ENCODE results near the gene GJB1. TPM values are rescaled to one million over a fixed set of nuclear protein-coding genes. Genes with fewer than 3 reads are reported as not detected.

Gene GJB1
- total and polyA plus RNA-seq, 2 donors (not counting 1 experiment from before 2014, with no cell fraction given) = not detected

DNA sequence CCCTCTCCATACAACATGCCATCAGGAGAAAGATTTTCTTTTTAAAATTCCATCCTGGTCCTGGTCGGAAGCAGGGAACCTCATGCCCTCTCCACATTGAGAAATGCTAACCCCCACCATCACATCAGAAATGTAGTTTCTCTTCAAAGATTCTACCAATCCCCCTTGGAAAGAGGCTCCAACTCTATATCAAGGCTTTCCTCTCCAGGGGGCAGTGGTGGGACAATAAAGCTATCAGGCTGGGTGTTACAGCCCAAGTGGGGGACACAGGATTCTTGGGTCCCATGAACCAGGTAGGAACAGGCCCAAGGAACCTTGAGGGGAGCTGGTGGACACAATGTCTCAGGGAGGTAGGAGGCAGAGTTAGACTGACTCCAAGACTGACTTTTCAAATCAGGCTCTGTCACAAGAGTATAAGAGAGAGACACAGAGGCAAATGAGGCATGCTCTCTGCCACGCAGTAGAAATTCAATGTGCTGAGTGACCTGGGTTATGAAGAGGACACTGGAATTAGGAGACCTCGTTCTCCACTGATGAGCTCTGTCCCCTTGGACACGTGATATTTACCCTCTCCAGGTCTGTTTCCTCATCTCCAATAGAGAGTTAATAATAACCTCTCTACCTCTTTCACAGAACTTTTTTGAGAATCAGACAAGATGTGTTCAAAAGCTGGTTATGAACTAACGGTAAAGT lies 4.5 kb downstream of the GJB1 start:
- H3K4me1 ChIP-seq (ENCODE audit: control insufficient read depth in 2 of 2, insufficient read depth in 2 of 2, low read length in 2 of 2) = no peaks in the 10 kb centered on the region
- ATAC-seq (ENCODE audit: low read depth) (no peak), DNase-seq (no peak)
- H3K9ac ChIP-seq (ENCODE audit: low read length) = no peak overlapping the region
- H3K4me3 ChIP-seq (ENCODE audit: control extremely low read depth in 1 of 5, extremely low read depth in 1 of 5, insufficient read depth in 1 of 5, low read depth in 2 of 5, low read length in 4 of 5) = no peak overlapping the region
- intact Hi-C loops (cut with micrococcal nuclease) = no loop called here
- H3K4me2 ChIP-seq (replicated peaks; ENCODE audit: low read depth, low read length, poor library complexity, severe bottlenecking) = no peak overlapping the region
- WGBS (ENCODE audit: insufficient coverage) = 90% methylated on average over 1 of the region's 5 CpGs
- no peaks in the 10 kb centered on the region for H3K4me1 Mint-ChIP-seq
- H4K20me1 ChIP-seq (ENCODE audit: control insufficient read depth, insufficient read depth, low read length, poor library complexity, severe bottlenecking) = no peaks in the 10 kb centered on the region
- H3K27ac ChIP-seq (ENCODE audit: low read length in 2 of 2) = no peak overlapping the region
- H2AFZ ChIP-seq (ENCODE audit: insufficient read depth, low read depth, low read length, poor library complexity, severe bottlenecking) = no peak overlapping the region
- no peaks in the 10 kb centered on the region for H3K27me3 ChIP-seq (replicated peaks in 1 of 4; ENCODE audit: control extremely low read depth in 1 of 4, control insufficient read depth in 3 of 4, insufficient read depth in 4 of 4, low read length in 3 of 4)
- no peaks in the 10 kb centered on the region for H3K27me3 Mint-ChIP-seq
- ChIA-PET CTCF (no interaction called here), POLR2A (no interaction called here)
- TF ChIP-seq, protein P1, sequence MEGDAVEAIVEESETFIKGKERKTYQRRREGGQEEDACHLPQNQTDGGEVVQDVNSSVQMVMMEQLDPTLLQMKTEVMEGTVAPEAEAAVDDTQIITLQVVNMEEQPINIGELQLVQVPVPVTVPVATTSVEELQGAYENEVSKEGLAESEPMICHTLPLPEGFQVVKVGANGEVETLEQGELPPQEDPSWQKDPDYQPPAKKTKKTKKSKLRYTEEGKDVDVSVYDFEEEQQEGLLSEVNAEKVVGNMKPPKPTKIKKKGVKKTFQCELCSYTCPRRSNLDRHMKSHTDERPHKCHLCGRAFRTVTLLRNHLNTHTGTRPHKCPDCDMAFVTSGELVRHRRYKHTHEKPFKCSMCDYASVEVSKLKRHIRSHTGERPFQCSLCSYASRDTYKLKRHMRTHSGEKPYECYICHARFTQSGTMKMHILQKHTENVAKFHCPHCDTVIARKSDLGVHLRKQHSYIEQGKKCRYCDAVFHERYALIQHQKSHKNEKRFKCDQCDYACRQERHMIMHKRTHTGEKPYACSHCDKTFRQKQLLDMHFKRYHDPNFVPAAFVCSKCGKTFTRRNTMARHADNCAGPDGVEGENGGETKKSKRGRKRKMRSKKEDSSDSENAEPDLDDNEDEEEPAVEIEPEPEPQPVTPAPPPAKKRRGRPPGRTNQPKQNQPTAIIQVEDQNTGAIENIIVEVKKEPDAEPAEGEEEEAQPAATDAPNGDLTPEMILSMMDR (IDR thresholded peaks at IDR 0.05) = no peak
- no peak for TF ChIP-seq EZH2 (IDR thresholded peaks at IDR 0.05; ENCODE audit: borderline replicate concordance, insufficient read depth, low read depth, low read length, poor library complexity, severe bottlenecking)
- H3K4me3 Mint-ChIP-seq = no peak overlapping the region
- no peaks in the 10 kb centered on the region for H3K9me3 ChIP-seq (ENCODE audit: control extremely low read depth in 1 of 3, control insufficient read depth in 2 of 3, insufficient read depth in 1 of 3, low read length in 2 of 3)
- H3K79me2 ChIP-seq (ENCODE audit: control insufficient read depth, insufficient read depth, low read length) = no peaks in the 10 kb centered on the region
- H3K9me3 Mint-ChIP-seq (ENCODE audit: insufficient read depth) = no peaks in the 10 kb centered on the region
- H3K36me3 ChIP-seq (replicated peaks in 1 of 2; ENCODE audit: control extremely low read depth in 1 of 2, control insufficient read depth in 1 of 2, extremely low read depth in 1 of 2, insufficient read depth in 2 of 2, low read length in 1 of 2) = no peaks in the 10 kb centered on the region
- no peak overlapping the region for H3K27ac Mint-ChIP-seq

DNA sequence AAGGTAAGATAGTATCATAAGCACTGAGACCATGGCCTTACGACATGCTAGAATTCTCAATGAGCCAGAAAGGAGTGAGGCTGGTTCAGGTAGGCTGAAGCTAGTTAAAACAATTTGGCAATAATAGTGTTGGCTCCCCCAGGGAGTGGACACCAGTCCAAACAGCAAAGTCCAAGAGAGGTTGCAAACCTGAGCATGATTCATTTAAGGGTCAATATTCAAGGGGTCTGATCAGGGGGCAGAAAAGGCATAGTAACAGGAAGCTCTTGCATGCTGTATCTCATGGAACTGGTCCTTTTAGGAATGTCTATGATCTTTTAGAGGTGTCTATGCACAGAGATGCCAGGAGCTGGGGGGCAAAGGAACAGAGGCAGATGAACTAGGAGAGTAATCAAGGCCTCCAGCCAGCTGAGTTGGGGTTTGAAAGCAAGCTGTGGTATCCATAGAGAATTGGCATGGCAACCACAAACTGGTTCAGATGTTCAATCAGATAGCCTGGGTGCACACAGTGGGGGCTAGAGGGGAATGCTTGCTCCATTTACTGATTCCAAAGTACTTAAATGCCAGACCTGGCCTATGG lies 5.1 kb downstream of the GJB1 start:
- Histone ChIP-seq H3K4me3 (ENCODE audit: control extremely low read depth in 1 of 5, extremely low read depth in 1 of 5, insufficient read depth in 1 of 5, low read depth in 2 of 5, low read length in 4 of 5) (no peak overlapping the region), H3K4me2 (replicated peaks; ENCODE audit: low read depth, low read length, poor library complexity, severe bottlenecking) (no peak overlapping the region), H3K4me1 (ENCODE audit: control insufficient read depth in 2 of 2, insufficient read depth in 2 of 2, low read length in 2 of 2) (no peaks in the 10 kb centered on the region), H4K20me1 (ENCODE audit: control insufficient read depth, insufficient read depth, low read length, poor library complexity, severe bottlenecking) (no peaks in the 10 kb centered on the region), H2AFZ (ENCODE audit: insufficient read depth, low read depth, low read length, poor library complexity, severe bottlenecking) (no peak overlapping the region), H3K27me3 (replicated peaks in 1 of 4; ENCODE audit: control extremely low read depth in 1 of 4, control insufficient read depth in 3 of 4, insufficient read depth in 4 of 4, low read length in 3 of 4) (no peaks in the 10 kb centered on the region), H3K79me2 (ENCODE audit: control insufficient read depth, insufficient read depth, low read length) (no peaks in the 10 kb centered on the region), H3K9ac (ENCODE audit: low read length) (no peak overlapping the region), H3K9me3 (ENCODE audit: control extremely low read depth in 1 of 3, control insufficient read depth in 2 of 3, insufficient read depth in 1 of 3, low read length in 2 of 3) (no peaks in the 10 kb centered on the region), H3K27ac (ENCODE audit: low read length in 2 of 2) (no peak overlapping the region), H3K36me3 (replicated peaks in 1 of 2; ENCODE audit: control extremely low read depth in 1 of 2, control insufficient read depth in 1 of 2, extremely low read depth in 1 of 2, insufficient read depth in 2 of 2, low read length in 1 of 2) (no peaks in the 10 kb centered on the region)
- H3K4me3 Mint-ChIP-seq = no peak overlapping the region
- ChIA-PET CTCF (no interaction called here), POLR2A (no interaction called here)
- DNase-seq = no peak
- 83% methylated on average over 1 of the region's 1 CpG for WGBS (ENCODE audit: insufficient coverage)
- intact Hi-C loops (cut with micrococcal nuclease) = no loop called here
- no peaks in the 10 kb centered on the region for H3K9me3 Mint-ChIP-seq (ENCODE audit: insufficient read depth)
- no peak for TF ChIP-seq EZH2 (IDR thresholded peaks at IDR 0.05; ENCODE audit: borderline replicate concordance, insufficient read depth, low read depth, low read length, poor library complexity, severe bottlenecking)
- TF ChIP-seq, protein P1 (IDR thresholded peaks at IDR 0.05) = no peak
- H3K27me3 Mint-ChIP-seq = no peaks in the 10 kb centered on the region
- no peak overlapping the region for H3K27ac Mint-ChIP-seq
- no peaks in the 10 kb centered on the region for H3K4me1 Mint-ChIP-seq
- no peak for ATAC-seq (ENCODE audit: low read depth)
